Measurements from ENCODE around the gene DCBLD1.

DCBLD1 gene

DNA sequence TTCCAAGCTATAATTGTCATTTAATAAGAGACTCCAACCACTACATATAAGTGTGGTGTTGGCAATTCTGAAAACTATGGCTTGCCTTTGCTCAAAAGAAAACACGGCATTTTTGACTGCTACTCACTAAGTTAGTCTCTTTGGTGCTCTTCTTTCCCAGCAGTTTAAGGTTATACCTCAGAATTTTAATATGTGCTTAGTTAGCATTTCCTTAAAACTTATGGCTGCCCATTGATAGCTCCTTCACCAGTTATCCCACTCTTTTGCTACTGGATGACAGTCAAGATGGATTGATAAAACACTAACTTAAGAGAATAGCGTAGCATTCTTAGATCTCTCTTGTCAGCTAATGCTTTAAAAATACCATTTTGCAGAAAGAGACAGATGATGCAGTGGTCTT is 85.8 kb downstream of the DCBLD1 start:
- no peak for DNase-seq

DNA sequence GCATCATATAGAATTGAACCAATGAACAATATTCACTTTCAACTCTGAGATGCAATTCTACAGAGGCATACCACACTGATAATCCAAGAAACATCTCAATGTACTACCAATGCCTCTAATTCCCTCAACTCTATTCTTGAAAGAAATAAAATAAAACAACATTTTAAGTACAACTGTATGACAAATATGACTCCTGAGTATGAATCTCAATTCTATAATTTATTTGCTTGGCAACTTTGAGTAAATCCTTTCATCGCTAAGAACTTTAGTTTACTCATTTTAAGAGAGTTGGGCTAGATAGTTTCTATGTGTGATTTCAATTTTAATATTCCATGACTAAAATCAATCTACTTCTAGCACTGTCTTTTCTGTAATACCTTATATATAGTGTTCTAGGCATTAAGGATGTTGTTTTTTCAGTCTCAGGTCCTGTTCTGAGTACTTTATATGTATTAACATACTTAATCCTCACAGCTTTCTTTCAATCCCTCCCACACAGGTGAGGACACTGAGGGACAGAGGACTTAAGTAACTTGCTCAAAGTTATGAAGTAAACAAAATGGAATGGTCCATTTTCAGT is 86.4 kb downstream of the DCBLD1 start:
- DNase-seq = no peak

DNA sequence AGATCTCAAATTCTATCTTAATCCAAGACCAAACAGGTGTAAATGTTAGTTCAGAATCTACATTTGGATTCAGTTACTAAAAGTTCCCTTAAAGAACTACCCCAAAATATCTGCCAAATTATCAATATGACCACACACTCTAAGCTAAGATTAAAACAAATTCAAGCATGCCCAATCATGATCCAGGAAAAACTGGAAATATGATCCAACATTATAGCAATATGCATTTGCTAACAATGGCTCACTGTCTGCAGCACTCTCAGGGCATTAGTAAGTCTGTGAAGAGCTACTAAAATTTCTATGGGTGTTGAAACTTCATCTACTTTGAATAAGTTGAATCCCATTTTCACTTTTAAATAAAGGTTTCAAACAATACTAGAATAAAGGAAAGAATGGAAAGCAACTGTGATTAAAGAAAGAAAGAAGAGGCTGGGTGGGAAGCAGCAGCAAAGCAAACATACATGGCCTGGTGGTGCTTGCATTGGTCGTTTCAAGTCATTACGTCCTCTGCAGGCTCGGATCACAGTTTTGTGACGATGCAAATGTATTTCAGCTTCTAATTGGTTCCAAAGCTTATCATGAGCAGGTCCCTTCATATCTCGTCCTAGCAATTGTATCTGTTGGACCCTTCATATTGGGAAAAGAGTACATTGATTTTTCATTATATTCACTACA is 90.7 kb downstream of the DCBLD1 start:
- no peak for DNase-seq

DNA sequence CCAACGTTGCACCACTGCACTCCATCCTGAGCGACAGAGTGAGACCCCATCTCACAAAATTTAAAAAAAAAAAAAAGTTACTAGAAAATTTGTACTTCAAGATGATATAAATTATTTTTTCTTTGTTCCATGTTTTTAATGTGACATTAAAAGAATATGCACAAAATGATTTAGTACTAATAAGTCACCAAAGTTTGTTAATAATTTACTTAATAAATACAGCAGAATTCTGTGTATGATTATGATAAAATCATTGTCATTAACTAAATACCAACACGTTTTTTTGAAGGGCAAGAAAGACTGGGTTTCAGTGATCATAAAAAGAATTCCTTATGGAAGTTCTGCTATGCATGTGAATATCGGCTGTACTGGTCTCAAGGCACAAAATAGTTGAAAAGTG is 91.7 kb downstream of the DCBLD1 start:
- DNase-seq = no peak

DNA sequence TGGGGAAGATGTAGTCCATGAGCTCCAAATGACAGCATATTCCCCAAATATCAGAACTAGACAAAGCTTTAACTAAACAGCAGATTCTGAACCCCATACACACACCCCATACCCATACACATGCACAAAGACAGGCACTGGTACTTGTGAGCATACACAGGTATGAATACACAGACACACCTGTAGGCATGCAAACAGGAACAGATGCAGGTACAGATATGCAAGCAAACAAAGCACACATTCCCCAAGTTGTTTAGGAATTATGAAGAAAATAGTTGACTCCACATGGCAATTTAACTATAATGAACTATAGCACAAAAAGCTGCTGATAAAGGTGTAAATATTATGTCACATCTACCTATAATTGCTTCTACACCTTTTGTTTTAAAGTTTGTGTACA is 103.2 kb downstream of the DCBLD1 start:
- DNase-seq = no peak

DNA sequence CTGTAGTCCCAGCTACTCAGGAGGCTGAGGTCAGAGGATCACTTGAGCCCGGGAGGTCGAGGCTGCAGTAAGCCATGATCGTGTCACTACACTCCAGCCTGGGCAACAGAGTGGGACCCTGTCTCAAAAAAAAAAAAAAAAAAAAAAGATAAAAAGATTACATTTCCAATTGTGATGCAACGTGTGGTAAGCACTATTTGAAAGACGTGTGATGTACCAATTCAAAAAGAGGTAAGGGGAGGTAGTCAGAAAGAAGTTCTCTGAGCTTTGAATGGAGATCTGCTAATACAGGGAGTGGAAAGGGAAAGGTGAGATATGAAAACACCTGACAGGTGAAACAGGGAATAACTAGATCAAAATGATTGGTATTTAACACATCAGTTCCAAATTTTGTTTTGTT is 108.0 kb downstream of the DCBLD1 start:
- no peak for DNase-seq

DNA sequence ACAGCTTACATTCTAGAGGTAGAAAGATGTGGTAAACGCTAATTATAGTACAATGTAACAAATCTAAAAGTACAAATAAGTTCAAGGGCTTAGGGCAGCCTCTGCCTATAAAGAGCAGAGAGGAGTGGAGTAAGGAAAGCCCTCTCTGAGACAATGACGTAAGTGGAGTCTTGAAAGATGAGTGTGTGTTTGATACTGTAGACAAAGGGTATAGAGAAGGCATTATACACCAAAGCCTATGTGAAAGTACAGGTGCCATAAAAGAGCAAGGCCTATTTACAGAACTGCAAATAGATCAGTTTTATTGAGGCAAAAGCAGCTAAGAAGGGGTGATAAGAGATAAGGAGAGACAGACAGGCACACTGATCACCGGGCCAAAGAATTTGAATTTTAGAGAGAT is 108.9 kb downstream of the DCBLD1 start:
- no peak for DNase-seq

DNA sequence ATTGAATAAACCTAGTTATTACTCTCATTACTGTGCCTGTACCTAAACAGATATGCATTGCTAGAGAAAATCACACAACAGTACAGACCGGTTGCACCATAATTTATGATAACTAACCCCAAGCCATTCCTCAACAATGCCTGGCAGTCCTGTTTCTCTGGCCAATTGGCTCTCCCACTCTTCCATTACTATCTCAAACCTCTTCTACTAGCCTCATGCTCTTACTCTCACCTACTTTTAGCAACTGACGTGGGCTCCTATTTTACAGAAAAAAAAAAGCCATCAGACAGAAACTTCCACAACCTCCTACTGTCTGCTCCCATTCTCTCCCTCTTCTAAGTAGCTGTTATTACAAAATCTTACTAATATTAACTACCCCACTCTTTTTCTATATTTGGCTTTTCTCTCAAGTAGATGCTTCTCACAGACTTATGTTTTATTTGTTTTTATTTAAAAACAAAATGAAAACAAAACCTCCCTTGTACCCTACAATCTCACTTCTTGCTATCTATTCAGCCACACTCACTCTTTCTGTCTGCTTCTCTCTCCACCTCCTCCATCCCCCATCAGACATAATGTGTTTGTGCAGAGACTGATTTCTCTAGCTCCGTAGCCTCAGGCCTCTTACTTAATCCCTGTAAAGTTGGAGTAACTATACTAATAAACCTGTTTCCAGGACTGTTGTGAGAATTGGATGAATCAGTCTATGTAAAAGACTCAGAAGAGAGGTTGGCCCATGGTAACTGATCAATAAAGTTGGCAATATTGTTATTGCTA is 110.7 kb downstream of the DCBLD1 start:
- DNase-seq = no peak

DNA sequence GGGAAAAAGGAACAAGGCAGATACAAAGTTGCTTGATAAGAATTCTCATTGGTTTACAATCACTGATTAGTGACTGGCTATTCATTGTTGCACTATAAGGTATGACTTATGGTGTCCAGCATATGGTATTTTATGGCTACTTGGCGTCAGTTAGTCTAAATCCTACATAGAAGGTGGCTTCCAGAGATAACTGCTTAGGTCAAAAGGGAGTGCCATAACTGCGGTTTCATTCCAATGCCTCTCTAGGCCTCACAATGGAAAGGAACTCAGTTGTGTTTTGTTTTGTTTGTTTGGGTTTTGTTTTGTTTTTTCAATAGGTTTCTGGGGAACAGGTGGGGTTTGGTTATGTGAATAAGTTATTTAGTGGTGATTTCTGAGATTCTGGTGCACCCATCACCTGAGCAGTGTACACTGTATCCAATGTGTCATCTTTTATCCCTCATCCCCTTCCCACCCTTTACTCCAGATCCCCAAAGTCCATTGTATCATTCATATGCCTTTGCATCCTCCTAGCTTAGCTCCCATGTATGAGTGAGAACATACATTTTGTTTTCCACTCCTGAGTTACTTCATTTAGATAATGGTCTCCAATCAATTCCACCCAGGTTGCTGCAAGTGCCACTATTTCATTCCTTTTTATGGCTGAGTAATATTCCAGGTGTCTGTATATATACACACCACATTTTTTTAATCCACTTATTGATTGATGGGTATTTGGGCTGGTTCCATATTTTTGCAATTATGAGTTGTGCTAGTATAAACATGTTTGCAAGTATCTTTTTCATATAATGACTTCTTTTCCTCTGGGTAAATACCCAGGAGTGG is 112.8 kb downstream of the DCBLD1 start:
- DNase-seq = no peak

DNA sequence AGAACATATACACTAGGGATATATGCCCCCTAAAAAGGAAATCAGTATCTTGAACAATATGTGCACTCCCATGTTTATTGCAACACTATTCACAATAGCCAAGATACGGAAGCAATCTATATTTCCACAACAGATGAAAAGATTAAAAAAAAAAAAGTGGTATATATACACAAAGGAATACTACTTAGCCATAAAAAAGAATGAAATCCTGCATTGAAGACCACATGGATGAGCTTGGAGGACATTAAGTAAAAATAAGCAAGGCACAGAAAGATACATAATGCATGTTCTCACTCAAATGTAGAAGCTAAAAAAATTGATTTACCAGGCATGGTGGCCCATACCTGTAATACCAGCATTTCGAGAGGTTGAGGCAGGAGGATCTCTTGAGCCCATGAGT is 115.3 kb downstream of the DCBLD1 start:
- DNase-seq = no peak

Data from activated CD8-positive, alpha-beta memory T cell treated with anti-CD3 and anti-CD28 coated beads, Interleukin-2, amount 50 U/mL, for 4 hours (primary cell).